NCI-H2029 (cell line): ENCODE data around the gene U2AF2.

Source experiments
- DNase-seq: peaks from one replicate; lab custom pipeline; 2025; lab: John Stamatoyannopoulos, UW

The U2AF2 gene

DNA sequence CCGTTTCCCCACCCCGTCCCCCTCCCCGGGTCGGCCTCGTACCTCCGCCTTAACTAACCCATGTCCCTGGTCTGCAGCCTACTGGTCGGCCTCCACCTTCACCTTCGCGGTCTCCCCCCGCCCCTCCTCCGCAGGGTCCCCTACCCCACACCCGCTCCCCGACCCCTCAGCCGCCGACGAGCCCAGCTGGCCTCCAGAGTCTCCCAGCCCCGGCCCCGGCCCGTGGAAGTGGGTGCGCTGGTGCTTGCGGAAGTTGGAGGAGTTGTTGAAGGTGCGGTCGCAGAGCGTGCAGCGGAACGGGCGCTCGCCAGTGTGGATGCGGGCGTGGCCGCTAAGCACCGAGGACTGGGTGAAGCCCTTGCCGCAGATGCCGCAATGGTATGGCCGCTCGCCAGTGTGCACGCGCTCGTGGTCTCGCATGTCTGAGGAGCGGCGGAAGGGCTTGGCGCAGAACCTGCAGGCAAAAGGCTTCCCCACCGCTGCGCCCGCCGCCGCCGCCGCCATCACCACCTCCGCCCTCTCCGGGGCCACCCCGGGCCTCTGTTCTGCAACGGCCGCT is 33.1 kb upstream of the U2AF2 start:
- DNase-seq = no peak

DNA sequence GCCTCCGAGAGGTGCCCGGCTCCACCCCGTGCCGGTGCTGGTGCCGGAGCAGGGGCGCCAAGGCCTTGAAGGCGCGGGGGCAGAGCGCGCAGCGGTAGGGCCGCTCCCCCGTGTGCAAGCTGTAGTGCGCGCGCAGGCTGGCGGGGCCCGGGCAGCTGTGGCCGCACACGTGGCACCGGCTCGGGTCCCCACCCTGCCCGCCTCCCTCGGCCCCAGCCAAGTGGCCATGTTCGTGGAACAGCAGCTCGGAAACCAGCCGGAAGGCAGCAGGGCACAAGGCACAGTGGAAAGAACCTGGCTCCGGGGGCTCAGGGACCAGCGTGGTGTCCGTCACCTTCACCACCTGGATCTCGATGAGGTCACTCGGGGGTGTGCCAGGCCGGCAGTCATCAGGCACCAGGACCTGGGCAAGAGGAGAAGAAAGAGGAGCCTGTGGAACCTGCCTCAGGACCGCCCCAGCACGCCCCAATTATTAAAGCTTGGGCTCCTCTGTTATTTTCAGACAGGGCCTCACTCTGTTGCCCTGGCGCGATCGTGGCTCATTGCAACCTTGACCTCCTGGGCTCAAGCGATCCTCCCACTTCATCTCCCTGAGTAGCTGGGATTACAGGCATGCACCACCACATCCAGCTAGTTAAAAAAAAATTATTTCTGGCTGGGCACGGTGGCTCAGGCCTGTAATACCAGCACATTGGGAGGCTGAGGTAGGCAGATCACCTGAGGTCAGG is 32.4 kb upstream of the U2AF2 start:
- DNase-seq = no peak

- DNase-seq = no peak
Observed at GRCh38 chr19:55623130-55623529, 31.7 kb upstream of the U2AF2 start.

DNA sequence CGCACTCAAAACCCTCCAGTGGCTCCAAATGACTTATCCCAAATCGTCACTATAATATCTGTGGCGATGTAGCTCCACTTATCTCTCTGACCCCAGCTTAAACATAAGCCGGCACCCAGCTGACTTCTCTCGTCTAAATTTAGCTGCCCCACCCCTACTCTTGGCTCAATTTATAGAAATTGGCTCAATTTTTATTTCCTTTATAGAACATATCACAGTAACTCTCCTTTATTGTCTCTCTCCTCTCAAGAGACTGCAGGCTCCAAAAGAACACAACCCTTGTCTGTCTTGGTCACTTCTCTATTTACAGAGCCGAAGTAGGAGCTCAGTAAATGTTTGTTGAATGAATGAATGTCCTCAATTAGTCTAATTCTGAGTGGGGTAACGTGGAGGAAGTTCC is 31.3 kb upstream of the U2AF2 start:
- no peak for DNase-seq

- DNase-seq = peak; percentile 94
Observed at GRCh38 chr19:55624109-55625003, 30.5 kb upstream of the U2AF2 start, which contains the start of gene ZNF784. TSS of gene ZNF784 (minus strand) at chr19:55624566. CDS start at chr19:55624561, 5 bp downstream.

- no peak for DNase-seq
Observed at GRCh38 chr19:55625004-55625326, 29.9 kb upstream of the U2AF2 start.

GRCh38 chr19:55626350-55626749 is 28.5 kb upstream of the U2AF2 start:
- DNase-seq = no peak

- peak; percentile 76 for DNase-seq
Observed at GRCh38 chr19:55632463-55632834, 22.4 kb upstream of the U2AF2 start.

- DNase-seq = peak; percentile 33
Observed at GRCh38 chr19:55633861-55634260, 21.0 kb upstream of the U2AF2 start.

GRCh38 chr19:55635334-55635717 is 19.5 kb upstream of the U2AF2 start:
- no peak for DNase-seq

- DNase-seq = no peak
Observed at GRCh38 chr19:55635856-55636440, 18.9 kb upstream of the U2AF2 start.

DNA sequence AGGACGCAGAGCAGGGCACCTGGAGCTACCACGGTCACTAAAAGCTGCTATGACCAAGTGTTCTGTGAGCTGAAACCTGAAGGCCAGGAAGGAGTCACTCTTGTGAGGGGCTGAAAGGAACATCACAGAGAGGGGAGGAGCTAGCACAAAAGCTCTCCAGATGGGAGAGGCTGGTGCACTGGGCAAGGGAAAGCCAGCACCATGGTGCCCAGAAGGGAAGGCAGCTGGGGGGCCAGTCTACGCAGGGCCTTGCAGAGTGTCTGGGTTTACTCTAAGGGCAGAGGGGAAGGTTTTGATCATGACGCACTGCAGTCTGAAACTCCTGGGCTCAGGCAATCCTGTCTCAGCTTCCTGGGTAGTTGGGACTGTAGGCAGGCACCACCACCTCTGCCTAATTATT is 18.1 kb upstream of the U2AF2 start:
- DNase-seq = no peak

- DNase-seq = no peak
Observed at GRCh38 chr19:55637534-55637933, 17.3 kb upstream of the U2AF2 start.

- no peak for DNase-seq
Observed at GRCh38 chr19:55638864-55639359, 15.9 kb upstream of the U2AF2 start.

DNA sequence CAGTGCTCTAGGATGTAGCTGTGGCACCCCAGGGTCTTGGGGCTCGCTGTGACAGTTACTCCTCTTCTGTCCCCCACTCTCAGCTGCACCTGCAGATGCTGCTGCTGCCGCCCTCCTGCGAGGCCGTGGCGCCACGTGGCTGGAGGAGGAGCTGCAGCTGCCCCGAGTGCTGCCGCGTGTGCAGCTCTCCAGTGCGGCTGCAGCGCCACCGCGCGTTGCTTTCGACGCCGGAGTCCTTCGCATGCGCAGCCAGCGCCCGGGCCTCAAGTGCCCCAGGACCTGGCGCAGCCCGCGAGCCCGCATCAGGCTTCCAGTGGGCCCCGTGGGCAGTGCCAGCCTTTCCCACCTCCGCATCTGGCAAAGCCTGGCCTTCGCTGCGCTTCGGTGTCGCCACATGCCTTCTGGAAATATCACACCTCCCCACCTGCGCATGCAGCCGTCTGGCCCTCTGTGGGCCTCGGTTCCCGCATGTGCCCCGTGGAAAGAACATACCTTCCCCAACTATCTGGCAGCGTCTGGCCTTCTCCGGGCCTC is 14.7 kb upstream of the U2AF2 start:
- DNase-seq = peak; percentile 47

DNA sequence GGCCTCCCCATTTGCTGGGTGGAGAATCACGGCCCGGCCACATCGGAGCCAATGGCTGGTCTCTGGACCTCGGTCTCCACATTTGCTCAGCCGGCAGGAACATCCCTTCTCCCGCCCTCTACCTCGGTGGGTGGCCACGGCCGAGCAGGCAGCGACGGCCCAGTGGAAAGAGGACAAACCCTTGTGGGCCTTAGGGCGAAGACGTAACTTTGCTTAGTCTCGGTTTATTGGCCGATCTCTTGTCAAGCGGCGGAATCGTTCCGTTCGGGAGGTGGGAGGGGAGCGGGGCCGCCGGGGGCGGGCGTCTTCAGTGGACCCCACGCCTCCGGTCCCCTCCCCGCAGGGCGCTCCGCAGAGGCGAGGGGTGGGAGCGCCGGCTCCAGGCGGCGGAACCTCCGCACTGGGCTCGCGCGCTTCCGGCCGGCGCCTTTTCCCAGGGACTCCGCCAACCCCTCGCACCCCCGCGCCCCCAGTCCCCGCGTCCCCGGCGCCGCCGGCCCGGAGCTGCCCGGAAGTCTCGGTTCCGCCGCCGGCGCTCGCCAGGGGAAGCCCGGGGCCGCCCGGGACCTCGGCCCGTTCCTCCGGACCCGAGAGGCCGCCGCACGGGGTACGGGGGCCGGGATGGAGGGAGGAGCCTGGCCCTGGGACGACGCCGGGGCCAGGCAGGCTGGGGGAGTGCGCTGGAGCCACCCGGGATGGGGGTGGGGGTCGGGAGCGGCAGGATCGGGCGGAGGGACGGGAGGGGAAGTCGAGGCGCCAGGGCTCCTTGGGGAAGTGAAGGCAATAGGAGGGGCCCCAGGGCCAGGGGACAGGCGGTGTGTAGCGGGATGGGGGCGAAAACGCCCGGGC is 14.0 kb upstream of the U2AF2 start, which contains the start of gene ZNF580:
ZNF580 (plus strand) TSS at position 426 of the 849 bp plus-strand sequence. CDS start 1,507 bp downstream, outside the sequence.
- DNase-seq = peak; percentile 53

DNA sequence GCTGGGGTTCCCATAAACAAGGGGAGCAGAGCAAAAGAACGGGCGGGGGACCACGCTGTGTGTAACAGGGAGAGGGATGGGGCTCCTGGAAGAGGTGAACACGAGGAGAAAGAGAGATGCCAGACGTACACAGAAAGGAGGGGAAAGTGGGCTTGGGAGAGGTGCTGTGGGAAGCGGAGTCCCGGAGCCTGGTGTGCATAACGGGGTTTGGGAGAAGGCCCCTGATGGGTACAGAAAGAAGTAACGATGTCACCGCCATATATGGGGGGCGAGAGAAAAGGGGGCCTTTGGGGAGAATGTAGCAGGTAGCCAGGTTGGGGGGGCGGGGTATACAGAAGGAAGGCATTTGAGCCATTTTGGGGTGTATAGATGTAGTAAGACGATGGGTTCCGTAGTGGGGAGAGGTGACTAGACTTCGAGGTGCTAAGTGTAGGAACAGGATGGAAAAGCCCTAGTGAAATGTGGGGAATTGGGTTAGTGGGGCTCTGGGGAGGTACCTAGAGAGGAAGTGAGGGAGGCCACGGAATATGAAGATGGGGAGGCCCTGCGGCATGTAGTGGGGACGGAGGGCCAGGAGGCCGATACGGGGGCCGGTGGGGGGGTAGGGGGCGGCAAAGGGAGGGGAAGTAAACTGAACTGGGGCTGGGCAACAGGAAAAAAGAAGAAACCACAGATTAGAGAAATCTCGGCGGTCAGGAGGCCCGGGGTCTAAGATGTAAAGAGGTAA is 13.2 kb upstream of the U2AF2 start:
- DNase-seq = no peak

DNA sequence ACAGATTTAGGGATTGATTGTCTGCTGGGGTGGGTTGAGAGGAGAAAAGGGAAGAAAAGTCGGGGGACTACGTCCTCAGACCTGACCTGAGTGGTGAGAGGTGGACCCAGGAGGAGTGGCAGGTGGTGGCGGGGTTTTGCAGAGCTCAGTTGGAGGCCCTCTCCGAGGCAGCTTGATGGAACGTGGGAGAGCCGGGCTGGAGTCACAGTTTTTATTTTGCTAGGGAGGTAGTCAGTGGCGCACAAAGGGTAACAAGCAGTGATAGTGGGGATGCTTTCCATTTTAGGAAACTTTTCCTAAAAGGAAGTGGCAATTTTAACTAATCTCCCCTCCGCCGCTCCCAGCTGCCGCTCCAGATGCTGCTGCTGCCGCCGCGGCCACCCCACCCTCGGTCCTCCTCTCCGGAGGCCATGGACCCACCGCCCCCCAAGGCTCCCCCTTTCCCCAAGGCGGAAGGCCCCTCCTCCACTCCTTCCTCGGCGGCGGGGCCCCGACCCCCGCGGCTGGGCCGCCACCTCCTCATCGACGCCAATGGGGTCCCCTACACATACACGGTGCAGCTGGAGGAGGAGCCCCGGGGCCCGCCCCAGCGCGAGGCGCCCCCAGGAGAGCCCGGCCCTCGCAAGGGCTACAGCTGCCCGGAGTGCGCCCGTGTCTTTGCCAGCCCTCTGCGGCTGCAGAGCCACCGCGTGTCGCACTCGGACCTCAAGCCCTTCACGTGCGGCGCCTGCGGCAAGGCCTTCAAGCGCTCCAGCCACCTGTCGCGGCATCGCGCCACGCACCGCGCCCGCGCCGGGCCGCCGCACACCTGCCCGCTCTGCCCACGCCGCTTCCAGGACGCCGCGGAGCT is 12.5 kb upstream of the U2AF2 start:
- DNase-seq = no peak
